HL-60 (cell line): ENCODE data around the gene CAMTA1.

Experiments used
- DNase-seq, 2 experiments: peaks; one replicate each; pipeline ENCODE4 v3.0.0-alpha.2; 2010 to 2020; ENCODE audit warnings: low read depth in 1 of 2, low spot score in 1 of 2
- H3K27ac ChIP-seq: fragments of 250-450 bp; sonication (Bioruptor Pico); replicated peaks from 2 replicates; pipeline ENCODE4 v1.5.1; 2020; ENCODE audit warnings: mild to moderate bottlenecking, moderate library complexity
- H3K27me3 ChIP-seq: fragments of 250-450 bp; sonication (Bioruptor Pico); 2 replicates; pipeline ENCODE4 v1.5.1; 2021; ENCODE audit warnings: mild to moderate bottlenecking, moderate library complexity; ENCODE audit not compliant: insufficient read depth, poor library complexity, severe bottlenecking
- H3K4me3 ChIP-seq: replicated peaks from 2 replicates; pipeline ENCODE4 v1.5.1; 2011; ENCODE audit warnings: mild to moderate bottlenecking, control low read depth, low read length; ENCODE audit not compliant: insufficient read depth
- CTCF ChIP-seq: IDR thresholded peaks from one replicate; pipeline ENCODE4 v1.5.1; 2011; ENCODE audit warnings: low read length, control low read depth, inconsistent platforms; ENCODE audit not compliant: insufficient read depth
- GABPA ChIP-seq: IDR thresholded peaks from 2 replicates; pipeline ENCODE4 v1.6.1; 2012; ENCODE audit warnings: low read depth
- POLR2AphosphoS5 ChIP-seq: IDR thresholded peaks from 2 replicates; pipeline ENCODE4 v1.6.1; 2012; ENCODE audit warnings: low read depth
- REST ChIP-seq: IDR thresholded peaks from 2 replicates; pipeline ENCODE4 v1.6.1; 2012; ENCODE audit warnings: low read depth; ENCODE audit not compliant: insufficient replicate concordance
- SPI1 ChIP-seq: IDR thresholded peaks from 2 replicates; pipeline ENCODE4 v1.6.1; 2012; ENCODE audit warnings: low read depth, mild to moderate bottlenecking, borderline replicate concordance

Gene CAMTA1

GRCh38 chr1:6868660-6869380 is 83.6 kb downstream of the CAMTA1 start:
- no peak for DNase-seq
- Histone ChIP-seq H3K27me3 (no peaks in the 10 kb centered on the region), H3K4me3 (no peak overlapping the region), H3K27ac (no peak overlapping the region)
- no peak for TF ChIP-seq CTCF

- Histone ChIP-seq H3K4me3 (no peak overlapping the region), H3K27ac (no peak overlapping the region), H3K27me3 (no peaks in the 10 kb centered on the region)
- no peak for DNase-seq
- TF ChIP-seq SPI1 (no peak), REST (no peak), GABPA (no peak), POLR2AphosphoS5 (no peak), CTCF (no peak)
These were observed 84.3 kb downstream of the CAMTA1 start for GRCh38 chr1:6869545-6869944.

GRCh38 chr1:6870086-6870485 is 84.8 kb downstream of the CAMTA1 start:
- Histone ChIP-seq H3K27ac (no peak overlapping the region), H3K4me3 (no peak overlapping the region), H3K27me3 (no peaks in the 10 kb centered on the region)
- TF ChIP-seq POLR2AphosphoS5 (no peak), REST (no peak), SPI1 (no peak), CTCF (no peak), GABPA (no peak)
- no peak for DNase-seq

- Histone ChIP-seq H3K27ac (no peak overlapping the region), H3K4me3 (no peak overlapping the region), H3K27me3 (no peaks in the 10 kb centered on the region)
- no peak for TF ChIP-seq CTCF
- no peak for DNase-seq
These were observed 85.3 kb downstream of the CAMTA1 start for GRCh38 chr1:6870571-6870970.
